D721Med (cell line): ENCODE measurements around the gene NUAK2.
A peak's percentile ranks its signal among the peaks of the same experiment; 100 is the strongest.

Source experiments
- DNase-seq: peaks from one replicate; pipeline ENCODE4 v3.0.0; 2011; ENCODE audit warnings: low spot score; ENCODE audit not compliant: insufficient read length
- FAIRE-seq: peaks from 2 replicates; lab custom pipeline; 2011; peaks lifted over from hg19 to GRCh38; lab: Jason Lieb, UNC
- CTCF ChIP-seq: IDR thresholded peaks from 2 replicates; pipeline ENCODE4 v1.5.1; 2012; ENCODE audit warnings: mild to moderate bottlenecking, control low read depth; ENCODE audit not compliant: insufficient read depth; ENCODE audit errors: missing control alignments

Gene NUAK2

DNA sequence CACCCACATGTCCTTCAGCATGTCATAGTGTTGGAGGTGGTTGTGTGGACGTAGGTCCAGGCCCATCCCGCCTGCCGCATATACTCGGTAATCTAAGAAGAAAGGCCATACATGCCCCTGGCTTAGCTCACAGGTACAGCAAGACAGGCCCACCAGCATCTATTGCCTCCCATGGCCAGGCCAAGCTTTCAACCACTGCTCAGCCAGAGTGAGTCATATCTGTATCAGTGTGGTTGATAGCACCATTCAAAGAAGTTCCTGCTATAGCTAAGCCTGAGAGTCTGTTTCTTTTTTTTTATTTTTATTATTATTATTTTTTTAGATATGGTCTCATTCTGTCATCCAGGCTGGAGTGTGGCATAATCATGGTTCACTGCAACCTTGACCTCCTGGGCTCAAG is 18.2 kb upstream of the NUAK2 start:
- no peak for TF ChIP-seq CTCF
- DNase-seq, result no peak
- FAIRE-seq, result no peak

GRCh38 chr1:205339197-205339702 is 17.7 kb upstream of the NUAK2 start:
- no peak for TF ChIP-seq CTCF
- DNase-seq, result no peak
- FAIRE-seq, result no peak

- no peak for TF ChIP-seq CTCF
- DNase-seq (no peak), FAIRE-seq (no peak)
These were observed 16.5 kb upstream of the NUAK2 start for GRCh38 chr1:205338011-205338410.

GRCh38 chr1:205337481-205337880 is 15.9 kb upstream of the NUAK2 start:
- no peak for TF ChIP-seq CTCF
- no peak for FAIRE-seq
- DNase-seq, result no peak

- peak; percentile 63 for FAIRE-seq
These were observed 14.1 kb upstream of the NUAK2 start for GRCh38 chr1:205335692-205336091.

DNA sequence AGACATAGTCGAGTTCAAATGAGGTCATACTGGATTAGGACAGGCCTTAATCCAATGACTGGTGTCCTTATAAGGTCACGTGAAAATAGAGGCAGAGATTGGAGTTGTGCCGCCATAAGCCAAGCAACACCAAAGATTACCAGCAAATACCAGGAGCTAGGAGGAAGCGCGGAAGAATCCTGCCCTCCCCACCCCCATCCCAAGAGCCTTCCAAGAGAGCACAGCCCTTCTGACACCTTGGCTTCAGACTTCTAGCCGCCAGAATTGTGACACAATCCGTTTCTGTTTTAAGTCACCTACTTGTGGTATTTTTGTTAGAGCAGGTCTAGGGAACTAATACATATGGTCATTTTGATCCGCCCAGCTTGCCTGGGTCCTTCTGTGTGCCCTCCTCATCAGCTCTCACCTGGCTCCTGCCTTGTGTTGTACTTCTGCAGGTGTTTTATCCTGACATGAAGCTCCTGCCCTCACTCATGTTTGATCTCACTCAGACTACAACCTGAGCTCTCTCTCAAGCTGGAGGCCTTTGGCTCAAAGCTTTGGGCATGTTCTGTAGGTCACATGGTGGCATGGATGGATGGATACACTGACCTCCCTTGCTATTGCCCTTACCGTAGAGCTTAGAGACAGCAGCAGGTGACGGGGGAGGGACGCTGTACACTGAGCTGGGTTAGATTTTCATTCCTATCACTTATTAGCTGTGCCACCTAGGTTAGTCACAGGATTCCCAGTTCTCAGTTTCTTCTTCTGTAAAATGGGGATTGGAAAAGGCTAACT is 10.7 kb upstream of the NUAK2 start:
- no peak for TF ChIP-seq CTCF

More at GRCh38 chr1:205335692-205336091, 14.1 kb upstream of the NUAK2 start:
- peak; percentile 93 for DNase-seq
- peak; percentile 100 for TF ChIP-seq CTCF

DNA sequence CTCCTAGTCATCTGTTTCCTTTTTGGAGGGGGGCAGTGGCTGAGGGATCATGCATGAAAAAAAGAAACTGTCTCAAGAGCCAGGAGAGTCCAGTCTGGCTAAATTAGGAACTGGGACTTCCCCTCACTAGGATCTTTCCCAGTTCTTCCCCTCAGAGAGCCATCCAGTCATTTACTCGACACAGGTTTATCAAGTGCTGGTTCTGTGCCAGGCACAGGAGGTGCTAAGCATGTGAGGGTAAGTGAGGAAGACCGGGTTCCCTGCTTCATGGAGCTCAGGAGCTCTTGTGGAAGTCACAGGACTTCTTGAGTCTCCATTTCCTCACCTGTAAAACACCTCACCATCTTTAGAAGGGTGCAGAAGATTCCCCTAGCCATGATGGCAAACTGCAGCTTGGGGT is 8.6 kb upstream of the NUAK2 start:
- FAIRE-seq, result no peak
- TF ChIP-seq CTCF, result no peak

More for the DNA sequence above, 10.7 kb upstream of the NUAK2 start:
- FAIRE-seq (no peak), DNase-seq (no peak)

More for the DNA sequence above, 8.6 kb upstream of the NUAK2 start:
- DNase-seq, result no peak
